ENCODE measurements around the gene C5orf63.
A peak's percentile ranks its signal among the peaks of the same experiment; 100 is the strongest.
"Not testable (repeated sequence)": the region's sequence is repeated elsewhere in the genome, so short reads cannot be mapped to it uniquely, and the experiment has no call there.

C5orf63 gene

GRCh38 chr5:127030259-127031146, 42.8 kb downstream of the C5orf63 start, which contains the start of gene MARCHF3:
Gene MARCHF3, minus strand, starts transcription at chr5:127030558. Its CDS starts 112,387 bp downstream, at chr5:126918171.
- DNase-seq (ENCODE audit: low read depth) = peak; percentile 82

- no peak for DNase-seq (ENCODE audit: low read depth)
These were observed 43.6 kb downstream of the C5orf63 start for GRCh38 chr5:127029581-127030258.

DNA sequence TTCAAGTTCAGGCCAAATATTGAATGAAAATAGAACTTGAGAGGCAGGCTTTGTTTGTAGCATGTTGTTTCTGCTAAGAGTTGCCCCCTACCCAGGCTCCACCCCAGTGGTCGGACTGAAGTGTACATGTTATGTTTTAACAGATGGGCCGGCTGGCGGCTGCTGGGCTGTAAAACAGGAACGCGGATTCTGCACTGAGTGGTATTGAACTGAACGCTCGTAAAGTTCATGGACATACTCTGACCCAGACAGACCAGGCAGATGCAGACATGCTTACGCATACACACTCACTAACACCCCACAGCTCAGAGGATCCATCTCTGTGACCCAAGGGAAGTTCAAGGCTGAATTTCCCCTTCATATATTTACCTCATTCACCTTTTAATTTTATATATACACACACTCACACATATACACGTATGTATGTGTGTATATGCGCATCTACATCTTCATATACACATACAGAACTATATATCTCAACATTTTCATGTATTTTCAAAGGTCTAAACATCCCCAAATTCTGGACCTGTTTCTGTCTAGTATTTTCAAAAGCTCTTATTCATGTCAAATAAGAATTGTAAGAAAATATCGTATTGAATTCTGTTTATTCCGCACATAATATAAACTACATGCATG, 44.4 kb downstream of the C5orf63 start:
- DNase-seq (ENCODE audit: low read depth) = no peak

GRCh38 chr5:127027539-127027938, 45.8 kb downstream of the C5orf63 start:
- no peak for DNase-seq (ENCODE audit: low read depth)

DNA sequence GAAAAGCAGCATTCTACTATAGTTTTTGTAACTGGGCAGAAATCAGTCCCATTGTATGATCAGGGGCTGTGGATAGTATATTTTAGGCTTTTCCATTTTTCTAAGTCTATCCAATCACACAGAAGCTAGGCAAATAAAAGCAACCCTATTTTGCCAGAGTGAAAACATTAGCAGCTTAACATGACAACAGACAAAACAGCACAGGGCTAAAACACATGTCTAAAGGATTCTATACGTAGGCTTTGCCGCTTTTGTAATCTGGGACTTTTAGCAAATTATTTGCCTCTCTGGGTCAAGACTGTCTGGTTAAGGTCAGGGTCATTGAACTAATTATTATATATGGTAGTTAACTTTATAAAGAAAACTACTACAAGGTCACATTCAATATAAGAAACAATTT, 47.1 kb downstream of the C5orf63 start:
- DNase-seq (ENCODE audit: low read depth) = no peak

GRCh38 chr5:127025467-127025866, 47.8 kb downstream of the C5orf63 start:
- DNase-seq (ENCODE audit: low read depth) = no peak

GRCh38 chr5:127024821-127025220, 48.5 kb downstream of the C5orf63 start:
- DNase-seq (ENCODE audit: low read depth) = no peak

DNA sequence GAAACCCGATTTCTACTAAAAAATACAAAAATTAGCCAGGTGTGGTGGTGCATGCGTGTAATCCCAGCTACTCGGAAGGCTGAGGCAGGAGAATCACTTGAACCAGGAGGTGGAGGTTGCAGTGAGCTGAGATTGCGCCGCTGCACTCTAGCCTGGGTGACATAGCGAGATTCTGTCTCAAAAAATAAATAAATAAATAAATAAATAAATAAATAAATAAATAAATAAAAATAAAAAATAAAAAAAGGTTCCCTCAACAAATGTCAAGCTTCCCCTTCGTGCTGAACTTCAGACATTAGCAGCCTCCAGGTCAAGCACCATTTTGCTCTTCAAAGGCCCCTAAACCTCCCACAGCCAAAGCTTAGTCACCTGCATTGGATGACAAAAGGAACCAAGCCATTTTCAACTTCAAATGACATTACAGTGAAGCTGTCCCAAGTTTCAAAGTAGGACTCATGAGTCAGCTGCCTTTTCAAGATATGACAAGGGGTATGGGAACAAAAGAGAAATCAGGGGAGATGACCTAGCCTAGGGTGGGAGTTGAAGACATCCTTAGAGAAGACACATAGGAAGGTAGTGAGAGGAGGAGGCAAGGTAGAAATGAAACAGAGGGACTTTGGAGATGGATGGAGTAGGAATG, 49.6 kb downstream of the C5orf63 start:
- DNase-seq (ENCODE audit: low read depth) = not testable (repeated sequence)

DNA sequence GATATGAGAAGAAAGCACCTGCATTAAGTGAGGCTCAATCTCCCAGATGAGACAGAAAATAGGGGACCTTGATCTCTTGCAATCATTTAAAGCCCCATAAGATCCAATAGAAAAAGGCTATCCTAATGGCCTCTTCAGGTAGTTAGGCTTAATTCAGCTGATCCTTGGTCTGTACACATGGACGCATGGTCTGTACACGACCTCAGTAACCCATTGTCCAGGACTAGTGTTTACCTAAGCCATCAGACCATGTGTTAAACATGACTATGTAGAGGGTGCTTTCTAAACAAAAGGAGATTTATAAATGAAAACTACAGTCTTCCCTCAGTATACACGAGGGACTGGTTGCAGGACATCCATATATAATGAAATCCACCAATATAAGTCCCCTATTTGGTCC, 50.5 kb downstream of the C5orf63 start:
- no peak for DNase-seq (ENCODE audit: low read depth)

DNA sequence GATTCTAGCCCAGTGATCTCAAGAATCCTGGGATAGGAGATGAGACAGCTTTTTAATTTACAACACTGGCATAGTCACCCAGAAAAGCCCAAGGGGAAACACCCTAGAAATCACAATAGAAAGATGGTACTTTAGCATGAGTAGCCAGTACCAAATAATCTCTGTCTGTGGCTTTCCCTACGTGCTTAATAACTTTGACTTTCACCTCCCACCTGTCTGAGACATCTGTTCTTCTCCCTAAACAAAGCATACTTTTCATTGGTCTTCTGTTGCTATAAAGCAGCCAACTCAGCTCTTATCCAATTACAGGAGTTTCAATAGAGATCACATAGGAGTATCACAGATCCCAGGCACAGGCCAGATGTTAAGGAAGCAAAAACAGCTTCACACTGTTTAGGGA, 53.4 kb downstream of the C5orf63 start:
- no peak for DNase-seq (ENCODE audit: low read depth)

- not testable (repeated sequence) for DNase-seq (ENCODE audit: low read depth)
These were observed 56.6 kb downstream of the C5orf63 start for GRCh38 chr5:127016722-127017121.

- DNase-seq (ENCODE audit: low read depth) = no peak
These were observed 57.6 kb downstream of the C5orf63 start for GRCh38 chr5:127015716-127016115.

- no peak for DNase-seq (ENCODE audit: low read depth)
These were observed 58.7 kb downstream of the C5orf63 start for GRCh38 chr5:127014573-127014972.

- no peak for DNase-seq (ENCODE audit: low read depth)
These were observed 59.9 kb downstream of the C5orf63 start for GRCh38 chr5:127013407-127013806.

GRCh38 chr5:127012916-127013315, 60.4 kb downstream of the C5orf63 start:
- DNase-seq (ENCODE audit: low read depth) = no peak

DNA sequence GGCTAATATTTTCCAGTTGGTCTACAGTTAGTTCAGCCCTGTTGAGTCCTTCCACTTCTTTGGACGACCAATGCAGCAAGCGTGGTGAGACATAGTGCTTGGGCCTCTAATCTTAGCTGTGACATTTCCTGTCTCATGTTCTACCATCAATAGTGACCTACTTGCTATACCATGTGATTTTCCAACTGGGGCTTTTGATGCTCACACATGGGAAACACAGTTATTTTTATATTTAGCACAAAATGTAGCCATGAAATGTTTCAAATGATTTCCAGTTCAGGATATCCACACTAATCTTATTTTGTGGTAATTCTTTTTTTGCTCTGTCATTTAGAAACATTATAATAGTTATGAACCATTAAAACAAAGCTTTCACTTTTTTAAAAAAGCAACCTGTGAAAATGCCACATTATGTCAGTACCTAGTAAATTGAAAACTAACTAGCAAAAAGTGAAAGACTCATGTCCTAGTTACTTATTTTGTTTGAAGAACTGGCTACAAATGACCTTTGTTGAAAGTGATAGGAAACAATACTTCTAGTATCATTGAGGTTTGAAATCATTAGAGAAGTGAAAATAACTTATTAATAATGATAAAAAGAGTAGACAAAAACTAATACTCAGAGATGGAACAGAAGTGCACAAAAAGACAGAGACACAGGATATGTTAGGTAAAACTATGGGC, 61.2 kb downstream of the C5orf63 start:
- DNase-seq (ENCODE audit: low read depth) = no peak

- no peak for DNase-seq (ENCODE audit: low read depth)
These were observed 62.1 kb downstream of the C5orf63 start for GRCh38 chr5:127011153-127011552.

DNA sequence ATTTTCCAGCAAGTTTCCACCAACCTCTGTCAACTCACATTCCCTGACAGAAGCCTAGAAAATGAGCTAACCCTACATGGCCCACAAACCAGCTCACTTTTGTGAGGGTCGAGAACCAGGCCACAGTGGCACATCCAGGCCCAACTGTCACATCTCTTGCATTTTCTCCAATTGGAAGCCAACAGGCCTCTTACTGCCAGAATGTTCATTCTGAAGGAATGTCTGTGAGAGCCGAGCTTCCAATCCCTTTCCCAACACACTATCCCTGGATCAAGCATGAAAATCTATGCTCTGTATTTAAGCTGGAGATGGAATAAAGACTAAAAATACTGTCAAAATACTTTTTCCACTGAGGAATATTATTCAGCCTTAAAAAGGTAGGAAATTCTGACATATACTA, 62.9 kb downstream of the C5orf63 start:
- no peak for DNase-seq (ENCODE audit: low read depth)

GRCh38 chr5:127009784-127010183, 63.5 kb downstream of the C5orf63 start:
- no peak for DNase-seq (ENCODE audit: low read depth)

GRCh38 chr5:127008300-127008975, 64.9 kb downstream of the C5orf63 start:
- DNase-seq (ENCODE audit: low read depth) = no peak

DNA sequence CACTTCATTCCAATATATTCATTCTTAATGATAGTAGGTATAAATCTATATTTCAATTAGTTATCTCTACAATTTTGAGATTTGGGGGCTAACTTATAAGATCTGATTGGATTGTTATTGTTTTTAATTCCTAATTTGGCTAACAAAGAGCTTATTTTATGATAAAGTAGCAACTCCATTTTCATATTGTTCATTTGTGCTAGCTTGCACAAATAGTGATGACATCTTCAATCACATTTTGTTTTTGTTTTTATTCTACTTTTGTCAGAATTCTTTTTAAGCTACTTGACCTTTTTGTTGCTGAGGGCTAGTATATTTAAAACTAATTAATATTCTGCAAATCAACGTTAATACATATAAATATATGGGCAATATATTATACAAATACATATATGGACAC, 65.8 kb downstream of the C5orf63 start:
- no peak for DNase-seq (ENCODE audit: low read depth)
